Tibial artery (tissue), 4 donors: ENCODE measurements around the gene CERT1.

Experiments used
- DNase-seq, 2 donors: peaks; one replicate each; pipeline ENCODE4 v3.0.0-alpha.2; 2019
- H3K27ac ChIP-seq, 2 donors: fragments of 200-600 bp; sonication (generic) in 1 of 2; 1 replicate in 1 of 2; 2 replicates in 1 of 2; pipeline ENCODE4 v1.5.1; 2018 to 2019; ENCODE audit warnings: mild to moderate bottlenecking in 1 of 2
- H3K27me3 ChIP-seq, 2 donors: fragments of 200-600 bp; sonication (generic) in 1 of 2; one replicate each; pipeline versions ENCODE4 v1.5.1 to v1.6.0; 2016 to 2019
- H3K36me3 ChIP-seq, 3 donors: fragments of 200-600 bp; sonication (generic) in 2 of 3; one replicate each; pipeline ENCODE4 v1.5.1; 2016 to 2019; ENCODE audit warnings: mild to moderate bottlenecking in 2 of 3
- H3K4me1 ChIP-seq, 4 donors: fragments of 200-600 bp; sonication (generic) in 2 of 4; 1 replicate in 3 of 4; 2 replicates in 1 of 4; pipeline ENCODE4 v1.5.1; 2016 to 2019
- H3K4me3 ChIP-seq, 2 donors: fragments of 200-600 bp; sonication (generic) in 1 of 2; 1 replicate in 1 of 2; 2 replicates in 1 of 2; pipeline ENCODE4 v1.5.1; 2018 to 2019; ENCODE audit warnings: mild to moderate bottlenecking in 2 of 2
- H3K9me3 ChIP-seq, 3 donors: fragments of 200-600 bp; sonication (generic) in 1 of 3; one replicate each; pipeline ENCODE4 v1.5.1; 2016 to 2019
- CTCF ChIP-seq, 2 experiments: fragments of 200-600 bp in 1 of 2; fragments of 450-650 bp in 1 of 2; IDR thresholded peaks; one replicate each; pipeline ENCODE4 v1.5.1; 2017 to 2019; ENCODE audit warnings: antibody characterized with exemption in 2 of 2, mild to moderate bottlenecking in 1 of 2, moderate library complexity in 1 of 2
- intact Hi-C: fragments of 100-400 bp; cut with DNase I; formaldehyde crosslinking; loops from one replicate; pipeline ENCODE4 v1.15.0; 2023; ENCODE audit warnings: low total_unique reads

The CERT1 gene

GRCh38 chr5:75457161-75457560, 54.3 kb downstream of the CERT1 start:
- Histone ChIP-seq H3K27ac (no peak overlapping the region), H3K4me1 (peaks cover 0 to 4% (median 0%) of the 10 kb centered on the region in 4 donors), H3K36me3 (peaks cover 0 to 12% (median 5%) of the 10 kb centered on the region in 3 donors), H3K9me3 (no peaks in the 10 kb centered on the region), H3K27me3 (no peaks in the 10 kb centered on the region), H3K4me3 (no peak overlapping the region)
- intact Hi-C loops, result no loop called here
- TF ChIP-seq CTCF (IDR thresholded peaks at IDR 0.05), result no peak
- DNase-seq, result no peak

- Histone ChIP-seq H3K36me3 (peaks cover 0 to 6% (median 4%) of the 10 kb centered on the region in 3 donors), H3K9me3 (no peaks in the 10 kb centered on the region), H3K27ac (no peak overlapping the region), H3K4me1 (no peaks in the 10 kb centered on the region), H3K27me3 (no peaks in the 10 kb centered on the region), H3K4me3 (no peak overlapping the region)
- DNase-seq, result no peak
- TF ChIP-seq CTCF (IDR thresholded peaks at IDR 0.05), result no peak
- intact Hi-C loops, result no loop called here
Observed at GRCh38 chr5:75450069-75450468, 61.4 kb downstream of the CERT1 start.

- H3K27ac ChIP-seq, result no peak overlapping the region
- H3K4me3 ChIP-seq, result no peak overlapping the region
- H3K36me3 ChIP-seq, result peaks cover 0 to 6% (median 0%) of the 10 kb centered on the region in 3 donors
- H3K27me3 ChIP-seq, result no peaks in the 10 kb centered on the region
- TF ChIP-seq CTCF (IDR thresholded peaks at IDR 0.05), result no peak
- intact Hi-C loops, result no loop called here
- H3K9me3 ChIP-seq, result no peaks in the 10 kb centered on the region
- no peak for DNase-seq
- H3K4me1 ChIP-seq, result no peaks in the 10 kb centered on the region
Observed at GRCh38 chr5:75446068-75446467, 65.4 kb downstream of the CERT1 start.

GRCh38 chr5:75441560-75441959, 69.9 kb downstream of the CERT1 start:
- H3K36me3 ChIP-seq, result peaks cover 0 to 6% (median 0%) of the 10 kb centered on the region in 3 donors
- intact Hi-C loops, result no loop called here
- no peak overlapping the region for H3K27ac ChIP-seq
- H3K4me3 ChIP-seq, result no peak overlapping the region
- no peaks in the 10 kb centered on the region for H3K27me3 ChIP-seq
- H3K9me3 ChIP-seq, result no peaks in the 10 kb centered on the region
- no peak for TF ChIP-seq CTCF (IDR thresholded peaks at IDR 0.05)
- no peak for DNase-seq
- no peaks in the 10 kb centered on the region for H3K4me1 ChIP-seq

- Histone ChIP-seq H3K4me3 (no peak overlapping the region), H3K27ac (no peak overlapping the region), H3K9me3 (no peaks in the 10 kb centered on the region), H3K27me3 (no peaks in the 10 kb centered on the region), H3K36me3 (peaks cover 0 to 6% (median 0%) of the 10 kb centered on the region in 3 donors), H3K4me1 (peaks cover 0 to 14% (median 4%) of the 10 kb centered on the region in 4 donors)
- TF ChIP-seq CTCF (IDR thresholded peaks at IDR 0.05), result no peak
- no peak for DNase-seq
- intact Hi-C loops, result no loop called here
Observed at GRCh38 chr5:75439276-75439675, 72.2 kb downstream of the CERT1 start.

- H3K9me3 ChIP-seq, result no peaks in the 10 kb centered on the region
- TF ChIP-seq CTCF (IDR thresholded peaks at IDR 0.05), result no peak
- H3K36me3 ChIP-seq, result peaks cover 0 to 6% (median 0%) of the 10 kb centered on the region in 3 donors
- intact Hi-C loops, result no loop called here
- peaks cover 0 to 14% (median 4%) of the 10 kb centered on the region in 4 donors for H3K4me1 ChIP-seq
- H3K27ac ChIP-seq, result no peak overlapping the region
- H3K4me3 ChIP-seq, result no peak overlapping the region
- no peak for DNase-seq
- no peaks in the 10 kb centered on the region for H3K27me3 ChIP-seq
Observed at GRCh38 chr5:75438722-75439121, 72.7 kb downstream of the CERT1 start.
